Stimulated activated CD8-positive, alpha-beta memory T cell treated with anti-CD3 and anti-CD28 coated beads, Interleukin-12 subunit alpha, Interleukin-12 subunit beta, amount 100 ng/mL, for 24 hours (primary cell): ENCODE data around the gene CRACDL.

Experiments
- DNase-seq: peaks from one replicate; pipeline ENCODE4 v3.0.0-alpha.2; 2020; ENCODE audit errors: extremely low read depth

The CRACDL gene

GRCh38 chr2:98859323-98859722, 76.7 kb downstream of the CRACDL start:
- no peak for DNase-seq

- no peak for DNase-seq
Observed at GRCh38 chr2:98857001-98857400, 79.0 kb downstream of the CRACDL start.

GRCh38 chr2:98854682-98855081, 81.3 kb downstream of the CRACDL start:
- DNase-seq, result no peak

GRCh38 chr2:98852932-98853331, 83.1 kb downstream of the CRACDL start:
- DNase-seq, result no peak

- no peak for DNase-seq
Observed at GRCh38 chr2:98850074-98850473, 86.0 kb downstream of the CRACDL start.

GRCh38 chr2:98849113-98849512, 86.9 kb downstream of the CRACDL start:
- no peak for DNase-seq

- DNase-seq, result no peak
Observed at GRCh38 chr2:98847853-98848252, 88.2 kb downstream of the CRACDL start.

GRCh38 chr2:98846041-98846440, 90.0 kb downstream of the CRACDL start:
- no peak for DNase-seq

- DNase-seq, result no peak
Observed at GRCh38 chr2:98842136-98842535, 93.9 kb downstream of the CRACDL start.

- no peak for DNase-seq
Observed at GRCh38 chr2:98839292-98839691, 96.7 kb downstream of the CRACDL start.

- no peak for DNase-seq
Observed at GRCh38 chr2:98835831-98836385, 100.1 kb downstream of the CRACDL start.

- no peak for DNase-seq
Observed at GRCh38 chr2:98833917-98834263, 102.1 kb downstream of the CRACDL start.

GRCh38 chr2:98833172-98833916, 102.7 kb downstream of the CRACDL start:
- no peak for DNase-seq

- no peak for DNase-seq
Observed at GRCh38 chr2:98832172-98832571, 103.9 kb downstream of the CRACDL start.

GRCh38 chr2:98830571-98831145, 105.4 kb downstream of the CRACDL start:
- DNase-seq, result no peak

GRCh38 chr2:98829581-98830270, 106.3 kb downstream of the CRACDL start:
- no peak for DNase-seq

- DNase-seq, result no peak
Observed at GRCh38 chr2:98828793-98829371, 107.1 kb downstream of the CRACDL start.

- DNase-seq, result no peak
Observed at GRCh38 chr2:98828369-98828744, 107.7 kb downstream of the CRACDL start.

GRCh38 chr2:98827625-98828368, 108.2 kb downstream of the CRACDL start:
- no peak for DNase-seq

GRCh38 chr2:98826856-98827255, 109.2 kb downstream of the CRACDL start:
- no peak for DNase-seq

GRCh38 chr2:98825858-98826257, 110.2 kb downstream of the CRACDL start:
- DNase-seq, result no peak

GRCh38 chr2:98825404-98825803, 110.6 kb downstream of the CRACDL start:
- no peak for DNase-seq
